Naive B cell (primary cell): ENCODE measurements around the gene TMEM9. TPM values are rescaled to one million over a fixed set of nuclear protein-coding genes. Genes with fewer than 3 reads are reported as not detected.

Source experiments
- ATAC-seq, 2 donors: fragments of 150-1000 bp; cut with Tn5 transposase; 2 replicates each; pipeline ENCODE4 v1.10.0; 2021; ENCODE audit warnings: low read depth in 2 of 2, mild to moderate bottlenecking in 2 of 2, moderate library complexity in 2 of 2
- DNase-seq: peaks from one replicate; pipeline ENCODE4 v3.0.0; 2022
- H3K27ac Mint-ChIP-seq, 6 donors: one replicate each; pipeline ENCODE4 v1.8.0; 2020 to 2022; ENCODE audit warnings: mild to moderate bottlenecking in 6 of 6, mixed read lengths in 6 of 6, moderate library complexity in 5 of 6, inconsistent platforms in 2 of 6
- H3K27me3 Mint-ChIP-seq, 3 donors: one replicate each; pipeline ENCODE4 v1.8.0; 2021 to 2022; ENCODE audit warnings: mixed read lengths in 3 of 3, mild to moderate bottlenecking in 1 of 3
- H3K36me3 Mint-ChIP-seq, 2 donors: one replicate each; pipeline ENCODE4 v1.8.0; 2020 to 2022; ENCODE audit warnings: mixed read lengths in 2 of 2, inconsistent platforms in 1 of 2, mild to moderate bottlenecking in 1 of 2
- H3K4me1 Mint-ChIP-seq, 3 donors: one replicate each; pipeline ENCODE4 v1.8.0; 2020 to 2022; ENCODE audit warnings: mixed read lengths in 3 of 3, inconsistent platforms in 1 of 3, mild to moderate bottlenecking in 1 of 3, moderate library complexity in 1 of 3
- H3K4me3 Mint-ChIP-seq, 8 donors: one replicate each; pipeline ENCODE4 v1.8.0; 2020 to 2022; ENCODE audit warnings: mild to moderate bottlenecking in 8 of 8, mixed read lengths in 8 of 8, moderate library complexity in 8 of 8, inconsistent platforms in 2 of 8
- H3K9me3 Mint-ChIP-seq, 7 donors: one replicate each; pipeline ENCODE4 v1.8.0; 2020 to 2022; ENCODE audit warnings: mixed read lengths in 7 of 7, mild to moderate bottlenecking in 5 of 7, inconsistent platforms in 2 of 7, moderate library complexity in 1 of 7
- polyA plus RNA-seq, 6 donors: library from polyadenylated mRNA; unstranded; fragments of 300-500 nt; fragmentation: Illumina TruSeq; gene quantifications; one replicate each; pipeline ENCODE4 v1.2.3, GENCODE V29; 2021; ENCODE audit warnings: low read depth in 6 of 6

TMEM9 gene
- polyA plus RNA-seq, 6 donors from 2014 or later: 24.6 to 43.5 (median 31.4) TPM

GRCh38 chr1:201153474-201154388, 543 bp downstream of the TMEM9 start:
- Mint-ChIP-seq H3K4me1 (peaks cover 14 to 22% (median 16%) of the 10 kb centered on the region in 3 donors), H3K4me3 (peak overlapping the region; percentile 85 to 97 (median 92)), H3K36me3 (peaks cover 9 to 14% of the 10 kb centered on the region in 2 donors), H3K27me3 (peaks cover 18 to 23% (median 19%) of the 10 kb centered on the region in 3 donors), H3K27ac (peak overlapping the region; percentile 69 to 97 (median 85)), H3K9me3 (no peaks in the 10 kb centered on the region)
- DNase-seq (no peak), ATAC-seq (peak; percentile 72 to 78)

- Mint-ChIP-seq H3K4me1 (peaks cover 10 to 17% (median 17%) of the 10 kb centered on the region in 3 donors), H3K4me3 (peak overlapping the region in 1 of 8 donors; percentile 64)
Measured at GRCh38 chr1:201149400-201149799, 4.9 kb downstream of the TMEM9 start.

GRCh38 chr1:201147396-201148015, 6.8 kb downstream of the TMEM9 start:
- Mint-ChIP-seq H3K4me3 (no peak overlapping the region), H3K27ac (peak overlapping the region in 1 of 6 donors; percentile 58), H3K9me3 (no peaks in the 10 kb centered on the region), H3K27me3 (no peaks in the 10 kb centered on the region), H3K4me1 (peaks cover 3 to 10% (median 9%) of the 10 kb centered on the region in 3 donors), H3K36me3 (peaks cover 40 to 58% of the 10 kb centered on the region in 2 donors)
- ATAC-seq (no peak), DNase-seq (no peak)

More at GRCh38 chr1:201149400-201149799, 4.9 kb downstream of the TMEM9 start:
- no peaks in the 10 kb centered on the region for H3K27me3 Mint-ChIP-seq
- no peaks in the 10 kb centered on the region for H3K9me3 Mint-ChIP-seq
- peaks cover 34 to 39% of the 10 kb centered on the region in 2 donors for H3K36me3 Mint-ChIP-seq
- DNase-seq (peak; percentile 9), ATAC-seq (no peak)
- no peak overlapping the region for H3K27ac Mint-ChIP-seq

- ATAC-seq: no peak
- no peak for DNase-seq
Measured at GRCh38 chr1:201146626-201147390, 7.5 kb downstream of the TMEM9 start.

GRCh38 chr1:201145816-201146215, 8.5 kb downstream of the TMEM9 start:
- Mint-ChIP-seq H3K36me3 (peaks cover 32 to 61% of the 10 kb centered on the region in 2 donors), H3K27ac (peak overlapping the region in 1 of 6 donors; percentile 30), H3K4me1 (peaks cover 3 to 6% (median 6%) of the 10 kb centered on the region in 3 donors), H3K4me3 (no peak overlapping the region), H3K9me3 (no peaks in the 10 kb centered on the region), H3K27me3 (no peaks in the 10 kb centered on the region)
- ATAC-seq (no peak), DNase-seq (no peak)

More at GRCh38 chr1:201146626-201147390, 7.5 kb downstream of the TMEM9 start:
- H3K4me1 Mint-ChIP-seq: peaks cover 3 to 8% (median 6%) of the 10 kb centered on the region in 3 donors
- H3K9me3 Mint-ChIP-seq: no peaks in the 10 kb centered on the region
- H3K4me3 Mint-ChIP-seq: no peak overlapping the region
- no peak overlapping the region for H3K27ac Mint-ChIP-seq
- H3K36me3 Mint-ChIP-seq: peaks cover 40 to 63% of the 10 kb centered on the region in 2 donors
- no peaks in the 10 kb centered on the region for H3K27me3 Mint-ChIP-seq

- Mint-ChIP-seq H3K4me3 (peak overlapping the region in 1 of 8 donors; percentile 42), H3K27ac (no peak overlapping the region), H3K4me1 (peaks cover 4 to 8% (median 5%) of the 10 kb centered on the region in 3 donors), H3K9me3 (no peaks in the 10 kb centered on the region), H3K27me3 (no peaks in the 10 kb centered on the region), H3K36me3 (peaks cover 31 to 61% of the 10 kb centered on the region in 2 donors)
- DNase-seq (no peak), ATAC-seq (no peak)
Measured at GRCh38 chr1:201145132-201145531, 9.1 kb downstream of the TMEM9 start.

- ATAC-seq (no peak), DNase-seq (no peak)
- Mint-ChIP-seq H3K4me3 (no peak overlapping the region), H3K4me1 (peaks cover 7 to 11% (median 8%) of the 10 kb centered on the region in 3 donors), H3K27ac (no peak overlapping the region), H3K36me3 (peaks cover 31 to 61% of the 10 kb centered on the region in 2 donors), H3K9me3 (no peaks in the 10 kb centered on the region), H3K27me3 (no peaks in the 10 kb centered on the region)
Measured at GRCh38 chr1:201144701-201145100, 9.6 kb downstream of the TMEM9 start.

- ATAC-seq (no peak), DNase-seq (no peak)
- Mint-ChIP-seq H3K27ac (no peak overlapping the region), H3K4me3 (peak overlapping the region in 1 of 8 donors; percentile 9), H3K4me1 (peaks cover 7 to 15% (median 8%) of the 10 kb centered on the region in 3 donors), H3K36me3 (peaks cover 26 to 61% of the 10 kb centered on the region in 2 donors), H3K27me3 (no peaks in the 10 kb centered on the region), H3K9me3 (no peaks in the 10 kb centered on the region)
Measured at GRCh38 chr1:201143726-201144635, 10.3 kb downstream of the TMEM9 start.

GRCh38 chr1:201142849-201143725, 11.2 kb downstream of the TMEM9 start:
- Mint-ChIP-seq H3K4me1 (peaks cover 7 to 20% (median 8%) of the 10 kb centered on the region in 3 donors), H3K9me3 (no peaks in the 10 kb centered on the region), H3K36me3 (peaks cover 26 to 61% of the 10 kb centered on the region in 2 donors), H3K27ac (no peak overlapping the region), H3K27me3 (no peaks in the 10 kb centered on the region), H3K4me3 (no peak overlapping the region)
- no peak for ATAC-seq
- DNase-seq: no peak

- Mint-ChIP-seq H3K36me3 (peaks cover 19 to 53% of the 10 kb centered on the region in 2 donors), H3K27ac (peak overlapping the region in 2 of 6 donors; percentile 37 to 54), H3K27me3 (no peaks in the 10 kb centered on the region), H3K4me3 (no peak overlapping the region), H3K4me1 (peaks cover 7 to 15% (median 8%) of the 10 kb centered on the region in 3 donors), H3K9me3 (no peaks in the 10 kb centered on the region)
- ATAC-seq: no peak
- no peak for DNase-seq
Measured at GRCh38 chr1:201142011-201142848, 12.0 kb downstream of the TMEM9 start.

GRCh38 chr1:201141418-201141817, 12.9 kb downstream of the TMEM9 start:
- H3K9me3 Mint-ChIP-seq: no peaks in the 10 kb centered on the region
- peaks cover 7 to 15% (median 8%) of the 10 kb centered on the region in 3 donors for H3K4me1 Mint-ChIP-seq
- ATAC-seq: no peak
- peaks cover 16 to 45% of the 10 kb centered on the region in 2 donors for H3K36me3 Mint-ChIP-seq
- H3K27ac Mint-ChIP-seq: peak overlapping the region in 1 of 6 donors; percentile 37
- H3K4me3 Mint-ChIP-seq: no peak overlapping the region
- no peak for DNase-seq
- H3K27me3 Mint-ChIP-seq: no peaks in the 10 kb centered on the region
